Pancreas (tissue), 10 donors: ENCODE results near the gene HRH3. TPM values are rescaled to one million over a fixed set of nuclear protein-coding genes. Genes with fewer than 3 reads are reported as not detected.

Experiments
- ATAC-seq, 4 donors: fragments of 200-7000 bp; cut with Tn5 transposase; one replicate each; pipeline versions ENCODE4 v1.8.0 to v1.9.1; 2020; ENCODE audit warnings: mild to moderate bottlenecking in 4 of 4, moderate library complexity in 4 of 4
- DNase-seq, 6 donors: peaks; one replicate each; pipeline ENCODE4 v3.0.0-alpha.2; 2020
- FAIRE-seq: peaks from 2 replicates; lab custom pipeline; 2012; peaks lifted over from hg19 to GRCh38; lab: Jason Lieb, UNC
- H3K27ac ChIP-seq, 4 donors: fragments of 200-600 bp; sonication (generic); 1 replicate in 3 of 4; 2 replicates in 1 of 4; pipeline versions ENCODE4 v1.5.0 to v1.8.0; 2020
- H3K27me3 ChIP-seq, 4 donors: fragments of 200-600 bp; one replicate each; pipeline ENCODE4 v1.8.0; 2021
- H3K36me3 ChIP-seq, 3 donors: fragments of 200-600 bp; sonication (generic) in 1 of 3; one replicate each; pipeline versions ENCODE4 v1.5.0 to v1.8.0; 2020 to 2021
- H3K4me1 ChIP-seq, 3 donors: fragments of 200-600 bp; one replicate each; pipeline ENCODE4 v1.8.0; 2021
- H3K4me3 ChIP-seq, 4 donors: fragments of 200-600 bp; sonication (generic) in 2 of 4; one replicate each; pipeline versions ENCODE4 v1.5.0 to v1.8.0; 2020 to 2021
- H3K9me3 ChIP-seq, 4 donors: fragments of 200-600 bp; one replicate each; pipeline ENCODE4 v1.8.0; 2021
- WGBS, 2 donors: extraction: QIAGEN DNeasy Blood & Tissue Kit; methylation state at CpG; one replicate each; pipeline ENCODE4 v1.1.7; 2013; 5-methylcytosine and 5-hydroxymethylcytosine counted together
- intact Hi-C, 3 donors: fragments of 100-400 bp; cut with DNase I; formaldehyde crosslinking; loops; one replicate each; pipeline versions ENCODE4 v1.11.1 to v1.14.2; 2022
- polyA plus RNA-seq, 2 donors: library from polyadenylated mRNA; stranded (reverse); fragments of 200-250 nt; gene quantifications; one replicate each; pipeline ENCODE4 v1.2.3, GENCODE V29; 2013
- total RNA-seq, 6 donors: library from RNA; stranded (reverse); fragmentation: NEBNext Ultra II Directional in 4 of 6; extraction: Animal tissue kit (Norgen Biotek cat#: 25700) in 4 of 6; gene quantifications; one replicate each; pipeline versions ENCODE4 v1.2.1 to v1.2.4, GENCODE V29; 2021 to 2023
- TF ChIP-seq, protein P1 (sequence below), 4 donors: fragments of 200-600 bp; sonication (generic) in 3 of 4; IDR thresholded peaks; one replicate each; pipeline versions ENCODE4 v1.5.0 to v1.8.0; 2021; ENCODE audit warnings: antibody characterized with exemption in 4 of 4
- donor health status: healthy with polysubstance abuse.
- donor health status: DM: no; HTN: no; CAD: no; lungs with moderate emphysema.
- donor health status: DM: no; HTN: no; CAD: no.
- donor health status: control.
- donor health status: control.
- donor health status: Bipolar disorder and iron deficiency.
- donor health status: DM: yes; HTN: yes; CAD: no.
- donor health status: DM: no; HTN: no; CAD: no.
- donor health status: DM: no; HTN: no; CAD: no.
- donor health status: DM: yes; HTN: yes; CAD: no.

HRH3 gene
- total and polyA plus RNA-seq, 8 donors = 0.02 to 0.08 (median 0.04) TPM; not detected in 5

GRCh38 chr20:62217913-62218773 is 1.9 kb downstream of the HRH3 start:
- no peak for ATAC-seq
- peaks cover 0 to 8% (median 0%) of the 10 kb centered on the region in 4 donors for H3K27me3 ChIP-seq
- 49 to 63% methylated on average over 38 of the region's 38 CpGs for WGBS, 2 donors
- H3K4me3 ChIP-seq = no peak overlapping the region
- no peaks in the 10 kb centered on the region for H3K9me3 ChIP-seq
- H3K27ac ChIP-seq = no peak overlapping the region
- FAIRE-seq = no peak
- H3K36me3 ChIP-seq = no peaks in the 10 kb centered on the region
- intact Hi-C loops = no loop called here
- DNase-seq = peak in 2 of 6 donors; percentile 21 to 70
- TF ChIP-seq, protein P1, sequence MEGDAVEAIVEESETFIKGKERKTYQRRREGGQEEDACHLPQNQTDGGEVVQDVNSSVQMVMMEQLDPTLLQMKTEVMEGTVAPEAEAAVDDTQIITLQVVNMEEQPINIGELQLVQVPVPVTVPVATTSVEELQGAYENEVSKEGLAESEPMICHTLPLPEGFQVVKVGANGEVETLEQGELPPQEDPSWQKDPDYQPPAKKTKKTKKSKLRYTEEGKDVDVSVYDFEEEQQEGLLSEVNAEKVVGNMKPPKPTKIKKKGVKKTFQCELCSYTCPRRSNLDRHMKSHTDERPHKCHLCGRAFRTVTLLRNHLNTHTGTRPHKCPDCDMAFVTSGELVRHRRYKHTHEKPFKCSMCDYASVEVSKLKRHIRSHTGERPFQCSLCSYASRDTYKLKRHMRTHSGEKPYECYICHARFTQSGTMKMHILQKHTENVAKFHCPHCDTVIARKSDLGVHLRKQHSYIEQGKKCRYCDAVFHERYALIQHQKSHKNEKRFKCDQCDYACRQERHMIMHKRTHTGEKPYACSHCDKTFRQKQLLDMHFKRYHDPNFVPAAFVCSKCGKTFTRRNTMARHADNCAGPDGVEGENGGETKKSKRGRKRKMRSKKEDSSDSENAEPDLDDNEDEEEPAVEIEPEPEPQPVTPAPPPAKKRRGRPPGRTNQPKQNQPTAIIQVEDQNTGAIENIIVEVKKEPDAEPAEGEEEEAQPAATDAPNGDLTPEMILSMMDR (IDR thresholded peaks at IDR 0.05) = no peak
- peaks cover 6 to 7% (median 6%) of the 10 kb centered on the region in 3 donors for H3K4me1 ChIP-seq

DNA sequence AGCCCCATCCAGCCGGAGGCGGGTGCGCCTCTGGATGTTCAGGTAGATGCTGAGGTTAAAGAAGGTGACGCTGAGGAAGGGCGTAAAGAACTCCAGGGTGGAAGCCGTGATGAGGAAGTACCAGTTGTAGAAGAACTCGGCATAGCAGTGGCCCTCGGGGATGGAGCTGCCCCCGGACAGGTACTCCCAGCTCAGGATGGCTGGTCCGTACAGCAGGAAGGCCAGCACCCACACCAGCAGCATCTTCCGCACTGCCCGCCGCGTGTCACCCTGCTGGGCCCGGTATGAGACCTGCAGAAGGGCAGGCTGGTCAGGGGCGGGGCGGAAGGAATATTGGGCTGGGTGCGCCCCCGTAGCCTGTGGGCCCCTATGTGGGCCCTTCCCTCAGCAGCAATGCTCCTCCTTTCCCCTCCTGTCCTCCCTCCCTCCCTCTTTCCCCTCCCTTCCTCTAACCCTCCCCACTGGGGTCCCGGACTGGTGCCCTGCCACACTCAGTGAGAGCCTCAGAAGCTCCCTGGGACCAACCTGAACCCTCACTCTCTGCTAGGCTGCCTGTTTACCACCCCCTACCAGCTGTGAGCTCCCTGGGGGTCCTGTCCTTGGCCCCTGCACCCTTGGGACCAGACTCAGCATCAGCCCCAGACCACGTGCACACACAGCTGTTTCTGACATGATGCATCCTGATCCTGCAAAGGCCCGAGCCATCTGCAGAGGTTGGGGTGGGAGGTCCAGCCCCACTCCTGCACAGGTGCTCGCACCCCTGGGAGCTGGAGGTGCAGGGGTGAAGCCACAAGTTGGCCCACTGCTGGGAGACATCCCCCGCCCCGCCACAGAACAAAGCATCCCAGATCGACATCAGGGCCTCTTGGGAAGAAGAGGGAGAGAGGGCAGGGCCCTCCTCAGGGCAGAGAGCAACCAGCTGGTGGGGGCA is 3.2 kb downstream of the HRH3 start:
- peaks cover 6 to 7% (median 6%) of the 10 kb centered on the region in 3 donors for H3K4me1 ChIP-seq
- intact Hi-C loops = no loop called here
- DNase-seq = peak in 2 of 6 donors; percentile 15 to 66
- no peak for ATAC-seq
- TF ChIP-seq, protein P1 (IDR thresholded peaks at IDR 0.05) = no peak
- H3K36me3 ChIP-seq = no peaks in the 10 kb centered on the region
- H3K27me3 ChIP-seq = peaks cover 0 to 8% (median 0%) of the 10 kb centered on the region in 4 donors
- WGBS, 2 donors = 72 to 74% methylated on average over 20 to 26 of the region's 26 CpGs
- no peak for FAIRE-seq
- no peak overlapping the region for H3K4me3 ChIP-seq
- no peaks in the 10 kb centered on the region for H3K9me3 ChIP-seq
- no peak overlapping the region for H3K27ac ChIP-seq

DNA sequence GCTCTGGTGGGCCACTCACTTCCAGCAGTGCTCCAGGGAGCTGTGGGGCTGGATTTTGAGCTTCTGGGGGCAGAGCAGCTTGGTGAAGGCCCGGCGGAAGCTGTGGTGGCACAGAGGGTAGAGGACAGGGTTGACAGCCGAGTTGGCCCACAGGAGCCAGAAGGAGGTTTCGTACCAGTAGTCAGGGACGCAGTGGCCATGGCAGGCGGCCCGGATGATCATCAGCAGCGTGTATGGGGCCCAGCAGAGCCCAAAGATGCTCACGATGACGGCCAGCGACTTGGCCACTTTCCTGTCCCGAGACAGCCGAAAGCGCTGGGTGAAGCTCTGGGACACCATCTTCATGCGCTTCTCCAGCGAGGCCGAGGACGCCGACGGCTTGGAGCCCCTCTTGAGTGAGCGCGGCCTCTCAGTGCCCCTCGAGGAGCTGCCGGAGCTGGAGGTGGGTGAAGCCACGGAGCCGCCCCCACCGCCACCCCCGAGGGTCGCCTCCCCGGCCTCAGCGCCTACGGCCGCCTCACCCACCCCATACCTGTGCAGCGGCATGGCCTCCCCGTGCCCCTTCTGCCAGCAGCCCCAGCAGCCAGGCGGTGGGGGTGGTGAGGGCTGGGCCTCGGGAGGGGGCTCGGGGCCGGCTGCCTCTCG is 4.0 kb downstream of the HRH3 start:
- ATAC-seq = no peak
- no peaks in the 10 kb centered on the region for H3K36me3 ChIP-seq
- FAIRE-seq = no peak
- H3K4me3 ChIP-seq = no peak overlapping the region
- 71 to 79% methylated on average over 36 to 40 of the region's 40 CpGs for WGBS, 2 donors
- no peaks in the 10 kb centered on the region for H3K9me3 ChIP-seq
- peaks cover 0 to 6% (median 0%) of the 10 kb centered on the region in 4 donors for H3K27me3 ChIP-seq
- TF ChIP-seq, protein P1 (IDR thresholded peaks at IDR 0.05) = no peak
- DNase-seq = peak in 2 of 6 donors; percentile 23 to 60
- intact Hi-C loops = no loop called here
- H3K4me1 ChIP-seq = peaks cover 6 to 7% (median 6%) of the 10 kb centered on the region in 3 donors
- H3K27ac ChIP-seq = no peak overlapping the region

GRCh38 chr20:62215020-62215990 is 4.8 kb downstream of the HRH3 start:
- intact Hi-C loops = no loop called here
- Histone ChIP-seq H3K27ac (no peak overlapping the region), H3K27me3 (no peaks in the 10 kb centered on the region), H3K4me1 (peaks cover 0 to under 1% (median under 1%) of the 10 kb centered on the region in 3 donors), H3K36me3 (no peaks in the 10 kb centered on the region), H3K9me3 (no peaks in the 10 kb centered on the region), H3K4me3 (no peak overlapping the region)
- FAIRE-seq (no peak), DNase-seq (peak in 2 of 6 donors; percentile 25 to 61), ATAC-seq (no peak)
- TF ChIP-seq, protein P1 (IDR thresholded peaks at IDR 0.05) = no peak
- 65 to 73% methylated on average over 28 to 29 of the region's 29 CpGs for WGBS, 2 donors
